PC-9 (cell line): ENCODE data around the gene HAGHL.

Experiments used
- EZH2 ChIP-seq: fragments of 200-600 bp; sonication (generic); IDR thresholded peaks from 2 replicates; pipeline ENCODE4 v1.8.0; 2017; ENCODE audit warnings: antibody characterized with exemption, low read depth
- TF ChIP-seq, protein P1 (sequence below): fragments of 200-600 bp; sonication (generic); conservative IDR thresholded peaks from 2 replicates; pipeline ENCODE4 v1.6.1; 2017; ENCODE audit warnings: mixed run types, antibody characterized with exemption, mild to moderate bottlenecking, moderate library complexity

DNA sequence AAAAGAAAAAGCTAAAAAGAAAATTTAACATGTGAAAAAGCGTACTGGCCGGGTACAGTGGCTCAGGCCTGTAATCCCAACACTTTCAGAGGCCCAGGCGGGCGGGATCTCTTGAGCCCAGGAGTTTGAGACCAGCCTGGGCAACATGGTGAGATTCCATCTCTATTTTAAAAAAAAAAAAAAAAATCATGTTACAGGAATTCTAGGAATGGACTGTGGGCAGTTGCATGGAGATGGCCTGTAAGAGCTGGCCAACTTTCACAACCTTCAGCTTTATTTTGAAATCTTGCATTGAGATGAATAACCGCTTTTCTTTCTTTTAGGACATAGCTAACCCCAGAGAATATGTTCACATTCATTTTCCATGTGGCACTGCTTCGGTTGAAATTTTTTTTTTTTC is 22.1 kb downstream of the HAGHL start:
- TF ChIP-seq, protein P1, sequence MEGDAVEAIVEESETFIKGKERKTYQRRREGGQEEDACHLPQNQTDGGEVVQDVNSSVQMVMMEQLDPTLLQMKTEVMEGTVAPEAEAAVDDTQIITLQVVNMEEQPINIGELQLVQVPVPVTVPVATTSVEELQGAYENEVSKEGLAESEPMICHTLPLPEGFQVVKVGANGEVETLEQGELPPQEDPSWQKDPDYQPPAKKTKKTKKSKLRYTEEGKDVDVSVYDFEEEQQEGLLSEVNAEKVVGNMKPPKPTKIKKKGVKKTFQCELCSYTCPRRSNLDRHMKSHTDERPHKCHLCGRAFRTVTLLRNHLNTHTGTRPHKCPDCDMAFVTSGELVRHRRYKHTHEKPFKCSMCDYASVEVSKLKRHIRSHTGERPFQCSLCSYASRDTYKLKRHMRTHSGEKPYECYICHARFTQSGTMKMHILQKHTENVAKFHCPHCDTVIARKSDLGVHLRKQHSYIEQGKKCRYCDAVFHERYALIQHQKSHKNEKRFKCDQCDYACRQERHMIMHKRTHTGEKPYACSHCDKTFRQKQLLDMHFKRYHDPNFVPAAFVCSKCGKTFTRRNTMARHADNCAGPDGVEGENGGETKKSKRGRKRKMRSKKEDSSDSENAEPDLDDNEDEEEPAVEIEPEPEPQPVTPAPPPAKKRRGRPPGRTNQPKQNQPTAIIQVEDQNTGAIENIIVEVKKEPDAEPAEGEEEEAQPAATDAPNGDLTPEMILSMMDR = no peak
- no peak for TF ChIP-seq EZH2
